Limb (tissue), 2 donors: ENCODE measurements around the gene DGCR6L.
A peak's percentile ranks its signal among the peaks of the same experiment; 100 is the strongest.
"Not testable (repeated sequence)": the region's sequence is repeated elsewhere in the genome, so short reads cannot be mapped to it uniquely, and the experiment has no call there.

Source experiments
- DNase-seq, 2 donors: peaks; one replicate each; pipeline ENCODE4 v3.0.0-alpha.2; 2016; ENCODE audit errors: extremely low spot score in 2 of 2

The DGCR6L gene

DNA sequence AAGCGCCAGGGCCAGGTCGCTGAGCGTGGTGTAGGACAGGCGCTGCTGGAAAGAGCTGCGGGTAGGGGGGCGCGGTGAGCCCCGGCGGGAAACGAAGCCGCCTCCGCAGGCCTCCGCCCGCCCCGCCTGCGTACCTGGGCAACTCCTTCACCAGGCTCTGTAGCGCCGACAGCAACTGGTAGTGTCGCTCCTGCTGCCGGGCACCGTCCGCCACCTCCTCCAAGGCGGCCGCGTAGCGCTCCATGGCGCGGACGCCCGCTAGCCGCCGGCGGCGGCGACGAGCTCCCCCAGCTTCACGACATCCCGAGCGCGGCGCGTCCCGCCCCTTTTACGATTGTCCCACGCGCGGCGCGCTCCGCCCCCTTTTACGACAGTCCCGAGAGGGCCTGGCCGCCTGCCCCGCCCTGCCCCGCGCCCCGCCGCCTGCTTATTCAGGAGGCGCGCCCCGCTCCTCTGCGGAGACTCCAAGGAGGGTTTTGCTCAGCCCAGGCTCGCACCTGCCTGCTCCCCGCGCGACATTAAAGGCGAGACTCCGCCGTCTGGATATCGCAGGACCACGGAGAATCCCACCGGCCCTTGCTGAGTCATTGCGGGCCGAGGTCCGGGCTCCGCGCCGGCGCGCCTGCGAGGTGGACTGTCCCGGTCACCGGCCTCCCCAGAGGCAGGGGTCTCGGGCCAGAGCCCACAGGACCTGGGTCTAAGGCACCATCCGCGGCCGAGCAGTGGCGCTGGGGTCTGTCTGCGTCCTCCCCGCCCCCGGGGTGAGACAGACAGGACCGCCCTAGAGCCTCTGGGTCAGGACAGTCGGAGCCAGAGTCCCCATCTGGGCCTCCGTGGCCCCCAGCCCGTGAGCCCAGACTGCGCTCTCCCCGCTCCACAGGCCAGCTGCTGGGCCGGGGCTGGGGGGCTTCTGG, at the start of gene DGCR6L:
Gene DGCR6L (minus strand): TSS at position 316 of the 914 bp plus-strand sequence. CDS start 72 bp downstream, at position 244.
- peak; percentile 93 to 97 for DNase-seq

DNA sequence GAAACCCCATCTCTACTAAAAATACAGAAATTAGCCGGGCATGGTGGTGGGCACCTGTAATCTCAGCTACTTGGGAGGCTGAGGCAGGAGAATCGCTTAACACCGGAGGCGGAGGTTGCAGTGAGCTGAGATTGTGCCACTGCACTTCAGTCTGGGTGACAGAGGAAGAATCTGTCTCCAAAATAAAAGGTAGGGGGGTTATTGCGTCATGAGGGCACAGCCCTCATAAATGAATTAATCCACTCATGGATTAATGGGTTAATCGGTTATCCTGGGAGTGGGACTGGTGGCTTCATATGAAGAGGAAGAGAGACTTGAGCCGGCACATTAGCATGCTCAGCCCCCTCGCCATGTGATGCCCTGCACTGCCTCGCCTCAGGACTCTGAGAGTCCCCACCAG, 49.0 kb upstream of the DGCR6L start:
- not testable (repeated sequence) for DNase-seq

DNA sequence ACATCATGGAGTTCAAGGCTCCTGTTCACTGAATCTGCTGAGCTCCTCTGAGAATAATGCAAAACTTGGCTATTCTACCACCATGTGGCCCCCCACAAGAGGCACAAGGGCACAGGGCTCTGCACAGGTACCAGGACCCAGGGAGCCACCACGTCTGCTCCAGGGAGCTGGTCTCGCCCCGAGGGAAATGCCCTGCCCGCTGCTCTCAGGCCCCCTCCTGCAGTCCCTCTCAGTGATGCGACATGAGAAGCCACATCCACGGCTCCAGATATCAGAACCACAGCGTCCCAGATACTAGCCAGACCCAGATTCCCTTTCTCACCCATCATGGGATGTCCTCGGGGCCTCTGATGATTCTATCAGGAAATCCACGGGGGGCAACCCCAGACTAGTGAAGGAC, 47.0 kb upstream of the DGCR6L start:
- not testable (repeated sequence) for DNase-seq

DNA sequence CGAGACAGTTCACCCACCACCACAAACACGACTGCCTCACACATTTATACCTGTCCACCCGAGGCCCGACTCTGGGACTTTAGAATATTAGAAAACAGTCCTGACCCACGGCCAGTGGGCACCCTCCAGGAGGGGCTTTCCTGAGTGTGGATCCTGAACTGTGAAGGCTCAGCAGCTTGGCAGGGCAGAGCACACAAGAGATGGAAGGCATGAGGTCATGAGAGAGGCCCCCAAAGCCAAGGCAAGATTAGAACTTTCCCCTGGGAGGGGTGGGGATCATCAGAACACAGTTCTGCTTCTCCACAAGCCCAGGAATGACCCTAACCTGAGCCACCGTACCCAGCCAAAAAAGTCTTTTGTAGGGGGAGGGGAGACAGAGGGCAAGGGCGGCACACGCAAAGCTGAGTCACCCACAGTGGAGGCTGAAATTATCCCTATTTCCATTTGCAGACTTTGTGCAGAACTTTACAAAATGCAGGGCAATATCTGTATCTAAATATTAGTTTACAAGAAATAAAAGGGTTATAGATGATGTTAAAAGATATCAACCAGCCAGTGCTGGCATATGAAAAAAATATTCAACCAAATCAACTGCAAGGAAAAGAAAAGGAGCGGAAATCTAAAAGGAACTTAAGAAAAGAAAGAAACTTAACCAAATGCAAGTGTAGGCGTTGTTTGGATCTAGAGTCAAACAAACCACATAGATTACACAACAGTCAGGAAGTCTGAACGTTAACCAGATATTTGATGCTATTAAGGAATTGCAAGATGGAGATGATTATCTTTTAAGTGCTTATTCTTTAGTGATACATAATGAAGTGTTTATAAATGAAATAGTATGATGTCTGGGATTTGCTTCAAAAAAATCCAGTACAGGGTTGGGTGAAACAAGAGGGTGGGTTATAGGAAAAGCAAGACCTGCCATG, 44.7 kb upstream of the DGCR6L start:
- DNase-seq: not testable (repeated sequence)

DNA sequence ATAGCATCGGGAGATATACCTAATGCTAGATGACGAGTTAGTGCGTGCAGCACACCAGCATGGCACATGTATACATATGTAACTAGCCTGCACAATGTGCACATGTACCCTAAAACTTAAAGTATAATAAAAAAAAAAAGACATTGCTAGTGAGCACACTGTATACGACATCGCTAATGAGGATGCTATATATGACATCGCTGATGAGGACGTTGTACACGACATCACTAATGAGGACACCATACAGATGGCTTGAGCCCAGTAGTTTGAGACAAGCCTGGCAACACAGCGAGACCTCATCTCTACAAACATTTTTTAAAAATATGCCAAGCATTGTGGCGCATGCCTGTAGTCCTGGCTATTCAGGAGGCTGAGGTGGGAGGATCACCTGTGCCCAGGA, 42.5 kb upstream of the DGCR6L start:
- DNase-seq: not testable (repeated sequence)

DNA sequence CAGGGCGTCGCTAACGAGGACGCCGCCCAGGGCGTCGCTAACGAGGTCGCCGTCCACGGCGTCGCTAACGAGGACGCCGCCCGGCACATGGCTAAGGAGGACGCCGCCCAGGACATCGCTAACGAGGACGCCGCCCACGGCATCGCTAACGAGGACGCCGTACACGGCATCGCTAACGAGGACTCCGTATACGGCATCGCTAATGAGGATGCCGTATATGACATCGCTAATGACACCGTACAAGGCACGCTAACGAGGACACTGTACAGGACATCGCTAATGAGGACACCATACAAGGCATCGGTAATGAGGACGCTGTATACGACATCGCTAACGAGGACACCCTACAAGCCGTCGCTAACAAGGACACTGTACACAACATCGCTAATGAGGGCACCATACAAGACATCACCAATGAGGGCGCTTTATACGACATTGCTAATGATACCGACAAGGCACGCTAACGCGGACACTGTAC, 41.9 kb upstream of the DGCR6L start:
- not testable (repeated sequence) for DNase-seq

DNA sequence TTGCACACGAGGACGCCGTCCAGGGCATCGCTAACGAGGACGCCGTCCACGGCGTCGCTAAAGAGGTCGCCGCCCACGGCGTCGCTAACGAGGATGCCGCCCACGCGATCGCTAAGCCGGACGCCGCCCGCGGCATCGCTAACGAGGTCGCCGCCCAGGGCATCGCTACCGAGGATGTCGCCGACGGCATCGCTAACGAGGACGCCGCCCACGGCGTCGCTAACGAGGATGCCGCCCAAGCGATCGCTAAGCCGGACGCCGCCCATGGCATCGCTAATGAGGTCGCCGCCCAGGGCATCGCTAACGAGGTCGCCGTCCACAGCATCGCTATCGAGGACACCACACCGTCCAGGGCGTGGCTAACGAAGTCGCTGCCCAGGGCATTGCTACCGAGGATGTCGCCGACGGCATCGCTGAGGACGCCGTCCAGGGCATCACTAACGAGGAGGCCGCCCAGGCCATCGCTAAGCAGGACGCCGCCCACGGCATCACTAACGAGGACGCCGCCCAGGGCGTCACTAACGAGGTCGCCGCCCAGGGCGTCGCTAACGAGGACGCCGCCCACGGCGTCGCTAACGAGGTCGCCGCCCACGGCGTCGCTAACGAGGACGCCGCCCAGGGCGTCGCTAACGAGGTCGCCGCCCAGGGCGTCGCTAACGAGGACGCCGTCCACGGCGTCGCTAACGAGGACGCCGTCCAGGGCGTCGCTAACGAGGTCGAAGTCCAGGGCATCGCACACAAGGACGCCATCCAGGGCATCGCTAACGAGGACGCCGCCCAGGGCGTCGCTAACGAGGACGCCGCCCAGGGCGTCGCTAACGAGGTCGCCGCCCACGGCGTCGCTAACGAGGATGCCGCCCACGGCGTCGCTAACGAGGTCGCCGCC, 41.2 kb upstream of the DGCR6L start:
- peak in 1 of 2 donors; percentile 49 for DNase-seq

DNA sequence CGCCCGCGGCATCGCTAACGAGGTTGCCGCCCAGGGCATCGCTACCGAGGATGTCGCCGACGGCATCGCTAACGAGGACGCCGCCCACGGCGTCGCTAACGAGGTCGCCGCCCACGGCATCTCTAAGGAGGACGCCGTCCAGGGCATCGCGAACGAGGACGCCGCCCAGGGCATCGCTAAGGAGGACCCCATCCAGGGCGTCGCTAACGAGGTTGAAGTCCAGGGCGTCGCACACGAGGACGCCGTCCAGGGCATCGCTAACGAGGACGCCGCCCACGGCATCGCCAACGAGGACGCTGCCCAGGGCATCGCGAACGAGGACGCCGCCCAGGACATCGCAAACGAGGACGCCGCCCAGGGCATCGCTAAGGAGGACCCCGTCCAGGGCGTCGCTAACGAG, 40.4 kb upstream of the DGCR6L start:
- DNase-seq: not testable (repeated sequence)

DNA sequence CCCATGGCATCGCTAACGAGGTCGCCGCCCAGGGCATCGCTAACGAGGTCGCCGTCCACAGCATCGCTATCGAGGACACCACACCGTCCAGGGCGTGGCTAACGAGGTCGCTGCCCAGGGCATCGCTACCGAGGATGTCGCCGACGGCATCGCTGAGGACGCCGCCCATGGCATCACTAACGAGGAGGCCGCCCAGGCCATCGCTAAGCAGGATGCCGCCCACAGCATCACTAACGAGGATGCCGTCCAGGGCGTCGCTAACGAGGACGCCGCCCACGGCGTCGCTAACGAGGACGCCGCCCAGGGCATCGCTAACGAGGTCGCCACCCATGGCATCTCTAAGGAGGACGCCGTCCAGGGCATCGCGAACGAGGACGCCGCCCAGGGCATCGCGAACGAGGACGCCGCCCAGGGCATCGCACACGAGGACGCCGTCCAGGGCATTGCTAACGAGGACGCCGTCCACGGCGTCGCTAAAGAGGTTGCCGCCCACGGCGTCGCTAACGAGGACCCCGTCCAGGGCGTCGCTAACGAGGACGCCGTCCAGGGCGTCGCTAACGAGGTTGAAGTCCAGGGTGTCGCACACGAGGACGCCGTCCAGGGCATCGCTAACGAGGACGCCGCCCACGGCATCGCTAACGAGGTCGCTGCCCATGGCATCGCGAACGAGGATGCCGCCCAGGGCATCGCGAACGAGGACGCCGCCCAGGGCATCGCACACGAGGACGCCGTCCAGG, 38.8 kb upstream of the DGCR6L start:
- not testable (repeated sequence) for DNase-seq

DNA sequence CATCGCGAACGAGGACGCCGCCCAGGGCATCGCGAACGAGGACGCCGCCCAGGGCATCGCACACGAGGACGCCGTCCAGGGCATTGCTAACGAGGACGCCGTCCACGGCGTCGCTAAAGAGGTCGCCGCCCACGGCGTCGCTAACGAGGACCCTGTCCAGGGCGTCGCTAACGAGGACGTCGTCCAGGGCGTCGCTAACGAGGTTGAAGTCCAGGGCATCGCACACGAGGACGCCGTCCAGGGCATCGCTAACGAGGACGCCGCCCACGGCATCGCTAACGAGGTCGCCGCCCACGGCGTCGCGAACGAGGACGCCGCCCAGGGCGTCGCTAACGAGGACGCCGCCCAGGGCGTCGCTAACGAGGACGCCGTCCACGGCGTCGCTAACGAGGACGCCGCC, 38.1 kb upstream of the DGCR6L start:
- DNase-seq: not testable (repeated sequence)

DNA sequence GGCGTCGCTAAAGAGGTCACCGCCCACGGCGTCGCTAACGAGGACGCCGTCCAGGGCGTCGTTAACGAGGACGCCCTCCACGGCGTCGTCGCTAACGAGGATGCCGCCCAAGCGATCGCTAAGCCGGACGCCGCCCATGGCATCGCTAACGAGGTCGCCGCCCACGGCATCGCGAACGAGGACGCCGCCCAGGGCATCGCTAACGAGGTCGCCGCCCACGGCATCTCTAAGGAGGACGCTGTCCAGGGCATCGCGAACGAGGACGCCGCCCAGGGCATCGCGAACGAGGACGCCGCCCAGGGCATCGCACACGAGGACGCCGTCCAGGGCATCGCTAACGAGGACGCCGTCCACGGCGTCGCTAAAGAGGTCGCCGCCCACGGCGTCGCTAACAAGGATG, 37.0 kb upstream of the DGCR6L start:
- not testable (repeated sequence) for DNase-seq

DNA sequence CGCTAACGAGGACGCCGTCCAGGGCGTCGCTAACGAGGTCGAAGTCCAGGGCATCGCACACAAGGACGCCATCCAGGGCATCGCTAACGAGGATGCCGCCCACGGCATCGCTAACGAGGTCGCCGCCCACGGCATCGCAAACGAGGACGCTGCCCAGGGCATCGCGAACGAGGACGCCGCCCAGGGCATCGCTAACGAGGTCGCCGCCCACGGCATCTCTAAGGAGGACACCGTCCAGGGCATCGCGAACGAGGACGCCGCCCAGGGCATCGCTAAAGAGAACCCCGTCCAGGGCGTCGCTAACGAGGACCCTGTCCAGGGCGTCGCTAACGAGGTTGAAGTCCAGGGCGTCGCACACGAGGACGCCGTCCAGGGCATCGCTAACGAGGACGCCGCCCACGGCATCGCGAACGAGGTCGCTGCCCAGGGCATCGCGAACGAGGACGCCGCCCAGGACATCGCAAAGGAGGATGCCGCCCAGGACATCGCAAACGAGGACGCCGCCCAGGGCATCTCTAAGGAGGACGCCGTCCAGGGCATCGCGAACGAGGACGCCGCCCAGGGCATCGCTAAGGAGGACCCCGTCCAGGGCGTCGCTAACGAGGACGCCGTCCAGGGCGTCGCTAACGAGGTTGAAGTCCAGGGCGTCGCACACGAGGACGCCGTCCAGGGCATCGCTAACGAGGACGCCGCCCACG, 36.2 kb upstream of the DGCR6L start:
- not testable (repeated sequence) for DNase-seq

DNA sequence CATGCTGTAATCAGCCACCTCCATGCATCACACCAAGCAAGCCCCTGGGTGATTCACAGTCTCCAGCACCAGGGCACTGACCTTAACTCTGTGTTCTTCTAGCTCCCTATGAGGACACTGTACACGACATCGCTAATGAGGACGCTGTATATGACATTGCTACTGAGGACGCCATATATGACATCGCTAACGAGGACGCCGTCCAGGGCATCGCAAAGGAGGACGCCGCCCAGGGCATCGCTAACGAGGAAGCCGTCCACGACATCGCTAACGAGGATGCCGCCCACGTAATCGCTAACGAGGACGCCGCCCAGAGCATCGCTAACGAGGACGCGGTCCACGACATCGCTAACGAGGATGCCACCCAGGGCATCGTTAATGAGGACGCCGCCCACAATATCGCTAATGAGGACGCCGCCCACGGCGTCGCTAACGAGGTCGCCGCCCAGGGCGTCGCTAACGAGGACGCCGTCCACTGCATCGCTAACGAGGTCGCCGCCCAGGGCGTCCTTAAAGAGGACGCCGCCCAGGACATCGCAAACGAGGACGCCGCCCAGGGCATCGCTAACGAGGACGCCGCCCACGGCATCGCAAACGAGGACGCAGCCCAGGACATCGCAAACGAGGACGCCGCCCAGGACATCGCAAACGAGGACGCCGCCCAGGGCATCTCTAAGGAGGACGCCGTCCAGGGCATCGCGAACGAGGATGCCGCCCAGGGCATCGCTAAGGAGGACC, 34.5 kb upstream of the DGCR6L start:
- no peak for DNase-seq

DNA sequence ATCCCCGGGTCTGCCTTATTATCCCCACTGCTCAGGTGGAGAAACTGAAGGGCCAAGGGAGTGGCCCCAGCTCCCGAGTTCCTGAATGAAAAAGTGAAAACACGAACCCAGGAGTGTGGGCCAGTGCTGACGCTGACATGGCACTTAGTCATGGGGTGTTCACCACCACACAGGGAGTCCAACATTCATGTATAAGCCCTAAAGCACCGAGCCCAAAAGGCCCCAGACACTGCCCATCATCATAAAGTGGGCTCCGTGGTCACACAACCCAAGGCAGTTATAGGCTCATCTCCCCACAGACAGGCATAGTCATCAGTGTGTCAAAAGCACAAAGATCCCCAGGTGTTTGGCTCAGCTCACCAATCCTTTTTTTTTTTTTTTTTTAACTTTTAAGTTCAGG, 32.7 kb upstream of the DGCR6L start:
- not testable (repeated sequence) for DNase-seq

DNA sequence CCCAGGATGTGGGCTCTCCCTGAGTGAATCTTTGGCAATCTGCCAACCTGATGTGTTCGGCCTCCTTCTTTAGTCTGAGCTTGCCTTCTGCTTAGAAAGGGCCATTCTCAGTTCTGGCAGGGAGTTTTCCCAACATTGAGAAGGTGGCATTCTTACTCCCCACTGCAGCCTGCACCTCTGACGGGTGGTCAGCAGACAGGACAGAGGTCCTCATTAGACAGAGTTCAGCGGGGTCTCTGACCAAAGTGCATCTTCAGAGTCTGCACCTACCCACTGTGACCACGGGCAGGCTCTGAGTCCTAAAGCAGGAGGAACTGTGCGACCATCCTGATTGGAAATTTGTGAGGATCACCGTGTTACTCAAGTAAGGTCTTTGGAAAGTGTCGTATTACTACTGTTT, 26.7 kb upstream of the DGCR6L start:
- not testable (repeated sequence) for DNase-seq

DNA sequence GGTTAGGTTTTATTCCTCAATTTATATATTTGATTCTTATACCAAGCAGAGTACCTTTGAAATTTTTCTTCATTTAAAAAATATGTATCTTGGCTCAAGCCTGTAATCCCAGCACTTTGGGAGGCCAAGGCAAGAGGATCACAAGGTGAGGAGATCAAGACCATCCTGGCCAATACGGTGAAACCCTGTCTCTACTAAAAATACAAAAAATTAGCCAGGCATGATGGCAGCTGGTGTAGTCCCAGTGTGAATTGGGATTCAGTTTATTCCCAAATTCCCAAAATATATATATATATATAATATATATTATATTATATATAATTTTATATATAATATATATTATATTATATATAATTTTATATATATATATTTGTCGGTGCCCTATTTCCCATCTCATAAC, 18.4 kb upstream of the DGCR6L start:
- DNase-seq: peak; percentile 5 to 14

DNA sequence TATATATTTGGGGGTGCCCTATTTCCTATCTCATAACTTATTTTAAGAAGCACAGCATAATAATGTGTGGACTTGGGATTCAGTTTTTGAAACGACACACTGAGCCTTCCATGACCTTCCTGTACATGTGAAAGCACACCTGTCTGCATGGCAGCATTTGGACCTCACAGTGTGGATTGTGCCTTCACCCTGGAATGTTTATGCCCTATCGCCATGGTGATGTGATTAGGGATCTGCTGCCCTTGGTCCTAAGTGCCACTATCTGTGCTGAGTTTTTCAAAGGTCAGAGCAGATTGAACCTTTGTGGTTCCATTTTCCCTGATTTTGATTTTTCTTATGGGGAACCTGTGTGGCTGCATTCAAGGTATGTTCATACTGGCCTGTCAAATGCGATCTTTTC, 17.9 kb upstream of the DGCR6L start:
- not testable (repeated sequence) for DNase-seq

DNA sequence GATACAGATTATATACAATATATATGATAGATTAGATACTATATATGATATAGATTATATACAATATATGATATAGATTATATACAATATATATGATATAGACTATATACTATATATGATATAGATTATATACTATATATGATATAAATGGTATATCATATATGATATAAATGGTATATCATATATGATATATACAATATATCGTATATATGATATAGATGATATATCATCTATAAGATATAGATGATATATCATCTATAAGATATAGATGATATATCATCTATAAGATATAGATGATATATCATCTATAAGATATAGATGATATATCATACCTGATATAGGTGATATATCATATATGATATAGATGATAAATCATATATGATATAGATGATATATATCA, 16.7 kb upstream of the DGCR6L start:
- not testable (repeated sequence) for DNase-seq

DNA sequence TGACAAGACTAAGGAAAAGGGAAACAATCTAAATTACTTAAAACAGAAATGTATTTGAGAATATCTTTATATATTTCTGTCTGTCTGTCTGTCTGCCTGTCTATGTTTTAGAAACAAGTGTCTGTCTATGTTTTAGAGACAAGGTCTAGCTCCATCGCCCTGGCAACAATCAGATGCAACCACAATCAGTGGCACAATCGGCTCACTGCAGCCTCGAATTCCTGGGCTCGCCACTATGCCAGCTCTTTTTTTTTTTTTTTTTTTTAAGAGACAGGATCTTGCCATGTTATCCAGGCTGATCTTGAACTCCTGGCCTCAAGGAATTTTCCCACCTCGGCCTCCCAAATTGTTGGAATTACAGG, 8.7 kb upstream of the DGCR6L start:
- not testable (repeated sequence) for DNase-seq
